Measurements from ENCODE around the gene RNF20. TPM values are rescaled to one million over a fixed set of nuclear protein-coding genes. Genes with fewer than 3 reads are reported as not detected.
A peak's percentile ranks its signal among the peaks of the same experiment; 100 is the strongest.

The RNF20 gene
- total and polyA plus RNA-seq, 2 of the 4 experiments (the other 2 are of a cell fraction), result 13.7 to 21.3 TPM

GRCh38 chr9:101582553-101582952 lies 48.9 kb downstream of the RNF20 start:
- no peak overlapping the region for H4K91ac ChIP-seq (ENCODE audit: insufficient read depth, low read depth, low read length)
- CTCF ChIA-PET, result no interaction called here
- ATAC-seq (ENCODE audit: low read depth), result peak; percentile 89

More at GRCh38 chr9:101582553-101582952, 48.9 kb downstream of the RNF20 start:
- dilution Hi-C loops (cut with HindIII; ENCODE audit: low sequenced_read_pairs, unreplicated experiment) (no loop called here), intact Hi-C loops (cut with micrococcal nuclease) (no loop called here), in situ Hi-C loops (cut with MboI; ENCODE audit: low sequenced_read_pairs) (no loop called here)
- H4K5ac ChIP-seq (ENCODE audit: low read depth, low read length), result no peak overlapping the region
- no peak overlapping the region for H2BK20ac ChIP-seq (ENCODE audit: low read depth, low read length)
- no TSS peak for BruUV-seq (replicated peaks)
- WGBS, 2 experiments (ENCODE audit: extremely low coverage in 2 of 2, insufficient read length in 1 of 2), result no CpG with 5 or more reads among the region's 1 CpG
- no peaks in the 10 kb centered on the region for H3K36me3 ChIP-seq (ENCODE audit: control insufficient read depth, insufficient read depth, low read length)
- no peaks in the 10 kb centered on the region for H3K79me1 ChIP-seq (ENCODE audit: low read depth in 1 of 2, low read length in 2 of 2)
- H2BK15ac ChIP-seq (ENCODE audit: low read depth, low read length), result no peak overlapping the region
- H2AK9ac ChIP-seq (replicated peaks; ENCODE audit: low read depth, low read length, poor library complexity), result no peak overlapping the region
- peak; percentile 90 for DNase-seq
- no peak overlapping the region for H3K9ac ChIP-seq (ENCODE audit: low read depth, low read length)
- no peak overlapping the region for H4K8ac ChIP-seq (ENCODE audit: low read depth in 2 of 2, low read length in 2 of 2)
- H3K27ac ChIP-seq (ENCODE audit: insufficient read depth, low read length), result peak overlapping the region; percentile 25; the same call in 1 of the 2 replicates
- H3K4me3 ChIP-seq (ENCODE audit: insufficient read depth, low read depth, low read length), result no peak overlapping the region
- H3K9me3 ChIP-seq (ENCODE audit: control insufficient read depth, insufficient read depth, low read length), result no peaks in the 10 kb centered on the region
- H2BK5ac ChIP-seq (ENCODE audit: low read depth, low read length, poor library complexity, severe bottlenecking), result no peak overlapping the region
- POLR2A ChIA-PET (ENCODE audit: unreplicated experiment), result no interaction called here
- peaks cover 6% of the 10 kb centered on the region; the same call in 1 of the 2 replicates for H3K4me1 ChIP-seq (ENCODE audit: control insufficient read depth, insufficient read depth, low read length)
- no peaks in the 10 kb centered on the region; the same call in 1 of the 2 replicates for H3K9me1 ChIP-seq (ENCODE audit: insufficient read depth, low read length)
- H2AFZ ChIP-seq (replicated peaks; ENCODE audit: low read length, poor library complexity), result no peak overlapping the region
- H3K56ac ChIP-seq (ENCODE audit: extremely low read depth, insufficient read depth, low read length), result no peak overlapping the region
- no peak overlapping the region for H2AK5ac ChIP-seq (ENCODE audit: low read depth, low read length)
- no peaks in the 10 kb centered on the region for H3K27me3 ChIP-seq (ENCODE audit: control insufficient read depth, insufficient read depth, low read length)
- H3K23ac ChIP-seq (ENCODE audit: low read depth, low read length), result no peak overlapping the region
- no peak overlapping the region for H3K18ac ChIP-seq (ENCODE audit: low read depth, low read length)
- H3K14ac ChIP-seq (replicated peaks; ENCODE audit: low read depth, low read length), result no peak overlapping the region
- no peak overlapping the region for H3K4me2 ChIP-seq (ENCODE audit: low read depth, low read length)
- H3K4ac ChIP-seq (ENCODE audit: low read depth, low read length), result no peak overlapping the region
- H4K20me1 ChIP-seq (ENCODE audit: insufficient read depth, low read length), result no peaks in the 10 kb centered on the region
- TF ChIP-seq ELK1 (IDR thresholded peaks at IDR 0.05; ENCODE audit: borderline replicate concordance, low read depth, low read length) (no peak), NFE2L2 (IDR thresholded peaks at IDR 0.05; ENCODE audit: low read depth, low read length) (no peak), MXI1 (IDR thresholded peaks at IDR 0.05; ENCODE audit: borderline replicate concordance, low read depth, low read length) (no peak), SMC3 (IDR thresholded peaks at IDR 0.05; ENCODE audit: low read depth, low read length) (no peak), RAD21 (IDR thresholded peaks at IDR 0.05; ENCODE audit: low read length) (no peak), FOS (IDR thresholded peaks at IDR 0.05; ENCODE audit: low read depth, low read length) (peak; percentile 27; the same call in 1 of the 2 replicates), MAZ (IDR thresholded peaks at IDR 0.05; ENCODE audit: borderline replicate concordance, low read depth, low read length) (no peak)
- H2BK120ac ChIP-seq (ENCODE audit: low read depth, low read length), result no peak overlapping the region

All from IMR-90 (cell line).